A673 (cell line): ENCODE data around the gene GRIK3. TPM values are rescaled to one million over a fixed set of nuclear protein-coding genes. Genes with fewer than 3 reads are reported as not detected.

Experiments
- BruUV-seq: library from RNA; stranded (reverse); fragments of 400-500 nt; replicated peaks from 2 replicates; lab custom pipeline; 2021; lab: Mats Ljungman, UMichigan
- CTCF ChIA-PET: fragments of 300-600 bp; sonication (Branson Sonifier 250); formaldehyde crosslinking; loops from one replicate; lab custom pipeline; 2022; ENCODE audit warnings: antibody characterized with exemption; lab: Charles Lee
- POLR2A ChIA-PET: fragments of 300-600 bp; sonication (Branson Sonifier 250); formaldehyde crosslinking; loops from one replicate; lab custom pipeline; 2022; ENCODE audit warnings: antibody characterized with exemption; ENCODE audit not compliant: low non-redundant PET; lab: Charles Lee
- DNase-seq: peaks from one replicate; pipeline ENCODE4 v3.0.0-alpha.2; 2015; ENCODE audit warnings: low spot score
- H3K27ac ChIP-seq: fragments of 200-600 bp; sonication (generic); 2 replicates; pipeline ENCODE4 v1.5.1; 2016; ENCODE audit warnings: mixed run types, low read depth, mild to moderate bottlenecking, mixed read lengths, antibody characterized with exemption, low read length; ENCODE audit not compliant: poor library complexity, severe bottlenecking
- H3K27me3 ChIP-seq: fragments of 200-600 bp; sonication (generic); replicated peaks from 2 replicates; pipeline ENCODE4 v1.6.1; 2017; ENCODE audit warnings: mixed run types, low read depth, mild to moderate bottlenecking, mixed read lengths, antibody characterized with exemption, low read length; ENCODE audit not compliant: insufficient read depth, poor library complexity
- H3K36me3 ChIP-seq: fragments of 200-600 bp; sonication (generic); 2 replicates; pipeline ENCODE4 v1.6.1; 2016; ENCODE audit warnings: mixed run types, mild to moderate bottlenecking, mixed read lengths, antibody characterized with exemption, low read length; ENCODE audit not compliant: insufficient read depth, poor library complexity, severe bottlenecking
- H3K4me1 ChIP-seq: fragments of 200-600 bp; sonication (generic); 2 replicates; pipeline ENCODE4 v1.6.1; 2017; ENCODE audit warnings: mixed run types, mild to moderate bottlenecking, mixed read lengths, antibody characterized with exemption, low read length; ENCODE audit not compliant: insufficient read depth, poor library complexity, severe bottlenecking
- H3K4me3 ChIP-seq: fragments of 200-600 bp; sonication (generic); 2 replicates; pipeline ENCODE4 v1.5.1; 2016; ENCODE audit warnings: low read depth, mixed run types, mild to moderate bottlenecking, mixed read lengths, low read length; ENCODE audit not compliant: poor library complexity, severe bottlenecking
- H3K9me3 ChIP-seq: fragments of 200-600 bp; sonication (generic); 2 replicates; pipeline ENCODE4 v1.6.1; 2016; ENCODE audit warnings: mixed run types, low read depth, mild to moderate bottlenecking, mixed read lengths, antibody characterized with exemption, low read length; ENCODE audit not compliant: poor library complexity, severe bottlenecking
- CTCF ChIP-seq: fragments of 300-800, 200-600 bp; sonication (generic); conservative IDR thresholded peaks from 2 replicates; pipeline ENCODE4 v1.5.1; 2017; ENCODE audit warnings: low read depth, mild to moderate bottlenecking, antibody characterized with exemption, low read length, moderate library complexity, mixed read lengths
- EZH2 ChIP-seq: fragments of 200-600 bp; sonication (generic); IDR thresholded peaks from 2 replicates; pipeline ENCODE4 v1.6.1; 2017; ENCODE audit warnings: borderline replicate concordance, low read depth, mild to moderate bottlenecking, mixed read lengths, antibody characterized with exemption, low read length; ENCODE audit not compliant: poor library complexity, severe bottlenecking
- intact Hi-C: fragments of 100-400 bp; cut with micrococcal nuclease; formaldehyde crosslinking; loops from one replicate; pipeline ENCODE4 v1.10.0; 2022; ENCODE audit not compliant: unreplicated experiment
- total RNA-seq: library from RNA; stranded (reverse); gene quantifications from 2 replicates; pipeline ENCODE4 v1.2.3, GENCODE V29; 2021

GRIK3 gene
- total RNA-seq, 1 experiment from 2014 or later = 0.17 TPM

GRCh38 chr1:36951292-36951750, 83.0 kb downstream of the GRIK3 start:
- Histone ChIP-seq H3K36me3 (no peaks in the 10 kb centered on the region), H3K4me1 (no peaks in the 10 kb centered on the region), H3K9me3 (no peaks in the 10 kb centered on the region), H3K27me3 (no peaks in the 10 kb centered on the region), H3K4me3 (no peak overlapping the region), H3K27ac (no peak overlapping the region)
- no peak for DNase-seq
- ChIA-PET CTCF (no interaction called here), POLR2A (no interaction called here)
- BruUV-seq = no TSS peak
- intact Hi-C loops = no loop called here
- TF ChIP-seq CTCF (no peak), EZH2 (no peak)

DNA sequence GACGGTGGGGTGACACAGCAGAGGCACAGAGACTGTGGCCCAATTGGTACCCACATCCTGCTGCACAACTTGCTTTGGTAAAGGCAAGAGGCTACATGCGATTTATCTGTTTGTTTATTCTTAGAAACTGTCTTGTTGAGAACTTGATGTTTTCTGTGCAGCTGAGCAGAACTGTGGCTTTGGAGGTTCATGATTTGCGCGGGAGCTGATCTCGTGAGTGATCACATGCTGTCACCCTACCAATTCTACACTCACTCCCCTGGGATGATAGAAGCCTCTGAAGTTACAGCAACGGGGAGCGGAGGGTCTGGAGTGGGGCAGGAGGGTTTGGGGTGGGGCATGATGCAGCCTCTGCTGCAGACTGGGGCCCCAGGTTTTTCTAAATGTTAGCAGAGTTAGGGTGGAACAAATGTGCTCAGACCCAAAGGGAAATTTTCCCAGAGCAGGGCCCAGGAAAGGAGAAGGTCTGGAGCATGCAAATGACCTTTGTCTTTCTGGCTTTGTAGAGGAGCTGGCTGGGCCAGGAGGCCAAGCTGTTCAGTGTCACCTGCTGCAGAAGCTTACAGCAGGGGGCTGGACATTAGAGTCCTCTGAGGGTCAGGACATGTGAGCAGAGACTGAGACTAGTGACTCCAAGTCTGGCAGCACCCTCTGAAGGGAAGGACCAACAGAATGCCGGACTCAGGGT, 83.6 kb downstream of the GRIK3 start:
- no peak for DNase-seq
- no peak overlapping the region for H3K4me3 ChIP-seq
- H3K4me1 ChIP-seq = no peaks in the 10 kb centered on the region
- H3K27me3 ChIP-seq = no peaks in the 10 kb centered on the region
- ChIA-PET POLR2A (no interaction called here), CTCF (no interaction called here)
- intact Hi-C loops = no loop called here
- TF ChIP-seq CTCF (no peak), EZH2 (no peak)
- H3K36me3 ChIP-seq = no peaks in the 10 kb centered on the region
- H3K9me3 ChIP-seq = no peaks in the 10 kb centered on the region
- no peak overlapping the region for H3K27ac ChIP-seq
- no TSS peak for BruUV-seq

DNA sequence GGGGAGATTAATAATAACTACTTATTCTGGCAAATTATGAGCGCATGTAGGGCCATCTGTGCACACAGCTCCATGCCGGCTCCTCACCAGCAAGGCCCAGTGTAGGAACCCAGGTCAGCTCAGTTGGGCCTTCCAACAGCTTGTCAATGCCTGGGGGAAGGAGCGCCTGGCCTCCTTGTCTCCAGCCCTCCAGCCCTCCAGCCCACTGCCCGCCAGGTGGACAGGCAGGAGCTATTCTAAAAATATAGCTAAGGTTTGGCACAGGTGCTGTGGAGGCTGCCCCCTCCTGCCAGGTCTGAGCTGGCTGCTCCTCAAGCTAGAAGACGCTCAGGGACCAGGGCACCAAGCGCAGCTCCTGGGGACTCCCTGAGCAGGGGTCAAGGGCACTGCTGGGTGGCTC, 85.7 kb downstream of the GRIK3 start:
- DNase-seq = no peak
- Histone ChIP-seq H3K4me3 (no peak overlapping the region), H3K36me3 (no peaks in the 10 kb centered on the region), H3K9me3 (no peaks in the 10 kb centered on the region), H3K27ac (no peak overlapping the region), H3K4me1 (no peaks in the 10 kb centered on the region), H3K27me3 (no peaks in the 10 kb centered on the region)
- intact Hi-C loops = no loop called here
- CTCF ChIA-PET = no interaction called here
- BruUV-seq = no TSS peak
- POLR2A ChIA-PET = no interaction called here
- TF ChIP-seq EZH2 (no peak), CTCF (no peak)
